SU-DHL-6 (cell line): ENCODE results near the gene MTCL1.

Experiments used
- H2AFZ ChIP-seq: fragments of 200-600 bp; sonication (generic); 2 replicates; pipeline ENCODE4 v1.6.1; 2014; ENCODE audit warnings: low read depth, mild to moderate bottlenecking, moderate library complexity, mixed read lengths, antibody characterized with exemption, low read length; ENCODE audit not compliant: severe bottlenecking
- H3F3A ChIP-seq: fragments of 200-600 bp; shearing (Covaris generic); 2 replicates; pipeline ENCODE4 v1.6.0; 2016; ENCODE audit warnings: antibody characterized with exemption, mild to moderate bottlenecking; ENCODE audit not compliant: insufficient read depth
- H3K27ac ChIP-seq: fragments of 200-600 bp; sonication (generic); 2 replicates; pipeline ENCODE4 v1.5.1; 2016; ENCODE audit warnings: low read depth, mild to moderate bottlenecking, low read length, moderate library complexity, mixed read lengths
- H3K27me3 ChIP-seq: fragments of 200-600 bp; sonication (generic), shearing (Covaris generic); 2 replicates; pipeline ENCODE4 v1.6.0; 2014; ENCODE audit warnings: mild to moderate bottlenecking, low read length
- H3K36me3 ChIP-seq: fragments of 200-600 bp; sonication (generic); 2 replicates; pipeline ENCODE4 v1.6.1; 2014; ENCODE audit warnings: mild to moderate bottlenecking, low read length, mixed read lengths
- H3K4me2 ChIP-seq: fragments of 300-600, 200-600 bp; shearing (Covaris generic), sonication (generic); 2 replicates; pipeline ENCODE4 v1.6.0; 2014; ENCODE audit warnings: low read length, low read depth, mild to moderate bottlenecking; ENCODE audit not compliant: poor library complexity, severe bottlenecking
- H3K4me3 ChIP-seq: fragments of 200-600 bp; sonication (generic); 2 replicates; pipeline ENCODE4 v1.5.1; 2014; ENCODE audit warnings: antibody characterized with exemption, low read length, mild to moderate bottlenecking, mixed read lengths; ENCODE audit not compliant: insufficient read depth, poor library complexity, severe bottlenecking
- H3K79me2 ChIP-seq: fragments of 200-600 bp; sonication (generic); 2 replicates; pipeline ENCODE4 v1.6.1; 2014; ENCODE audit warnings: mild to moderate bottlenecking, low read length, moderate library complexity; ENCODE audit not compliant: insufficient read depth
- H3K9ac ChIP-seq: fragments of 200-600 bp; sonication (generic); 2 replicates; pipeline ENCODE4 v1.7.0; 2014; ENCODE audit warnings: mild to moderate bottlenecking, low read length
- H3K9me2 ChIP-seq: fragments of 200-600 bp; sonication (generic); replicated peaks from 2 replicates; pipeline ENCODE4 v1.6.1; 2014; ENCODE audit warnings: low read length; ENCODE audit not compliant: insufficient read depth
- H3K9me3 ChIP-seq: fragments of 200-600 bp; sonication (generic); 2 replicates; pipeline ENCODE4 v1.6.1; 2014; ENCODE audit warnings: low read length, mixed read lengths; ENCODE audit not compliant: insufficient read depth
- H4K20me1 ChIP-seq: fragments of 200-600 bp; sonication (generic); 2 replicates; pipeline ENCODE4 v1.6.1; 2014; ENCODE audit warnings: low read depth, mild to moderate bottlenecking, antibody characterized with exemption, low read length, moderate library complexity, mixed read lengths
- EZH2phosphoT487 ChIP-seq: fragments of 200-600 bp; sonication (generic), shearing (Covaris generic); conservative IDR thresholded peaks from 2 replicates; pipeline ENCODE4 v1.6.1; 2018; ENCODE audit warnings: mild to moderate bottlenecking, antibody characterized with exemption, low read length, moderate library complexity, mixed read lengths
- TF ChIP-seq, protein P1 (sequence below): fragments of 200-600 bp; sonication (generic); IDR thresholded peaks from one replicate; pipeline ENCODE4 v1.5.1; 2017; ENCODE audit warnings: antibody characterized with exemption, mild to moderate bottlenecking, low read length, moderate library complexity; ENCODE audit not compliant: insufficient read depth, poor library complexity, severe bottlenecking

The MTCL1 gene

DNA sequence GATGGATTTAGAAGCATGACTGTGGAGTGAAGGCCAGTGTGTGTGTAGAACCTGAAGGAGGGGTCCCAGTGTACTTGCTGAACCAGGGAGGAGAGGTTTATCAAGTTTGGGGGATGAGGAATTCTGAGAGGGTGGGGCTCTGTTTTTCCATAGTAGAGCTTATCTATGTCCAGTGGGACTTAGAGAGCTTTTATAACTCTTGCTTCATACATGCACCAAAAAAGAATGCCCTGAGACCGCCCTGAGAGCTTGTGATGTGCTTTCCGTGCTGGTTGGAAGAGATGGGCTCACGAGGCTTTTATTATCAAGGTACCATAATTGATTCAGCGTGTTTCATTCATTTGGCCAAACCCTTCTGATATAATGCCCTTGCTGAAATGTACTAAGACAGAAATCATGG is 100.2 kb downstream of the MTCL1 start:
- no peak overlapping the region for H3K9ac ChIP-seq
- H3K27me3 ChIP-seq = no peaks in the 10 kb centered on the region
- H3K9me3 ChIP-seq = no peaks in the 10 kb centered on the region
- H3K36me3 ChIP-seq = no peaks in the 10 kb centered on the region
- H3K9me2 ChIP-seq = no peaks in the 10 kb centered on the region
- TF ChIP-seq EZH2phosphoT487 = no peak
- TF ChIP-seq, protein P1, sequence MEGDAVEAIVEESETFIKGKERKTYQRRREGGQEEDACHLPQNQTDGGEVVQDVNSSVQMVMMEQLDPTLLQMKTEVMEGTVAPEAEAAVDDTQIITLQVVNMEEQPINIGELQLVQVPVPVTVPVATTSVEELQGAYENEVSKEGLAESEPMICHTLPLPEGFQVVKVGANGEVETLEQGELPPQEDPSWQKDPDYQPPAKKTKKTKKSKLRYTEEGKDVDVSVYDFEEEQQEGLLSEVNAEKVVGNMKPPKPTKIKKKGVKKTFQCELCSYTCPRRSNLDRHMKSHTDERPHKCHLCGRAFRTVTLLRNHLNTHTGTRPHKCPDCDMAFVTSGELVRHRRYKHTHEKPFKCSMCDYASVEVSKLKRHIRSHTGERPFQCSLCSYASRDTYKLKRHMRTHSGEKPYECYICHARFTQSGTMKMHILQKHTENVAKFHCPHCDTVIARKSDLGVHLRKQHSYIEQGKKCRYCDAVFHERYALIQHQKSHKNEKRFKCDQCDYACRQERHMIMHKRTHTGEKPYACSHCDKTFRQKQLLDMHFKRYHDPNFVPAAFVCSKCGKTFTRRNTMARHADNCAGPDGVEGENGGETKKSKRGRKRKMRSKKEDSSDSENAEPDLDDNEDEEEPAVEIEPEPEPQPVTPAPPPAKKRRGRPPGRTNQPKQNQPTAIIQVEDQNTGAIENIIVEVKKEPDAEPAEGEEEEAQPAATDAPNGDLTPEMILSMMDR = no peak
- H3K79me2 ChIP-seq = no peaks in the 10 kb centered on the region
- H3F3A ChIP-seq = no peaks in the 10 kb centered on the region
- no peak overlapping the region for H3K4me2 ChIP-seq
- H2AFZ ChIP-seq = no peak overlapping the region
- H3K4me3 ChIP-seq = no peak overlapping the region
- H3K27ac ChIP-seq = no peak overlapping the region
- H4K20me1 ChIP-seq = no peaks in the 10 kb centered on the region

DNA sequence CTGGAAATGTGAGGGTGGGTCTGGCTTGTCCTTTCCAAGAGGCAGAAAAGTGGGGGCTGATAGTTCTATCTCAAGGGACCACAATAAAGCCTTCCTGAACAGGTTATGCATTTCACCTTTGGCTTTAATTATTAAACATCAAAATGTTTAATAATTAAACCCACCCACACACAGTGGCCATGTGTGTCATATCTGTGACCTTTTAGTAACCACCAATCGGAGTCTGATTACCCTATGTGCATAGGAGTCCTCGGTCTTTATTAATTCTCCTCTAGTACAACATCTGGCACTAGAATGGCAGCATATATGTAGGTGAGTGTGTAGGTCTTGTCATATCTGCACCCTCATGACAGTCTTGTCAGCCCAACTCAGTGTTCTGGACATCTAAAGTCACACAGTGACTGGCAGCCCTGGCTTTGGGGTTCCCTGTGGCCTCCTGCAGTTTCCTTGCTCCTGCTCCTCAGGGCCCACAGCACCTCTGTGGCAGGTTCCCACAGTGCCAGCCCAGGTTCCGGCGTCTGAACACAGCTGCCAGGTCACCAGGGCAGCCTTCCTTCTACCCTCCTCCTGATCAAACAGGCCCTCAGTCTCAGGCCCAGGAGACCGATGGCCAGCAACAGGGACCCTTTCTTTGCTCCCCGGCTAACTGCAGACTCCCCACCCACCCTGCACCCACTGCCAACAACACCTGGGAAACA is 100.9 kb downstream of the MTCL1 start:
- Histone ChIP-seq H2AFZ (no peak overlapping the region), H3K27me3 (no peaks in the 10 kb centered on the region), H3K4me3 (no peak overlapping the region), H3K9me2 (no peaks in the 10 kb centered on the region), H3K4me2 (no peak overlapping the region), H3F3A (no peaks in the 10 kb centered on the region), H3K79me2 (no peaks in the 10 kb centered on the region), H3K9ac (no peak overlapping the region), H4K20me1 (no peaks in the 10 kb centered on the region), H3K27ac (no peak overlapping the region), H3K9me3 (no peaks in the 10 kb centered on the region), H3K36me3 (no peaks in the 10 kb centered on the region)
- TF ChIP-seq, protein P1 = no peak
- no peak for TF ChIP-seq EZH2phosphoT487

DNA sequence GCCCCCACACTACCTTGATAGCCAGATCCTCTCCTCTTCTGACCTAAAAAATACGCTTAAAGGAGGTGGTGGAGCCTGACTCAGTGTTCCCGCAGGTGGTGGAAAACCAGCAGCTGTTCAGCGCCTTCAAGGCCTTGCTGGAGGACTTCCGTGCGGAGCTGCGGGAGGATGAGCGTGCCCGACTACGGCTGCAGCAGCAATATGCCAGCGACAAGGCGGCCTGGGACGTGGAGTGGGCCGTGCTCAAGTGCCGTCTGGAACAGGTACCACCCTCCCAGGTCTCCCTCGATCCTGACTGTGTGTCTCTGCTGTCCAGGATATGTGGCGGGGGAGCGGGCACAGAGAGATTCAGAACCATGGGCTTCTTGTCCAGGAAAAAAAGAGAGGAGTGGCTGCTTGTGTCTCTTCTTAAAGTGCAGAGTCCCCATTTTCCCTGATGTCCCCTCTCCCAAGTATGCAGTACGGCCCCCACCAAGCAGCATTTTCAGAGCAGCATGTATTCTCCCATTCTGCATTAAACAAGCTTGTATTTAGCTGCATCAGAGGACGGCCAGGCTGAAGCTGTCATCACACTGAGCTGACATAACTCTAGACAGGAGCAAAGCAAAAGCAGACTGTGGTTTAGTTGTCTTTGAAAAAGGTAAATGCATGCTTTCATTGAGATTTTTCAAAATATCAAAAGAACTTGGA is 101.6 kb downstream of the MTCL1 start:
- no peaks in the 10 kb centered on the region for H3K79me2 ChIP-seq
- no peaks in the 10 kb centered on the region for H3K27me3 ChIP-seq
- no peaks in the 10 kb centered on the region for H4K20me1 ChIP-seq
- TF ChIP-seq, protein P1 = no peak
- TF ChIP-seq EZH2phosphoT487 = no peak
- H3K9ac ChIP-seq = no peak overlapping the region
- H2AFZ ChIP-seq = no peak overlapping the region
- no peak overlapping the region for H3K4me2 ChIP-seq
- no peaks in the 10 kb centered on the region for H3F3A ChIP-seq
- H3K9me3 ChIP-seq = no peaks in the 10 kb centered on the region
- no peak overlapping the region for H3K4me3 ChIP-seq
- H3K9me2 ChIP-seq = no peaks in the 10 kb centered on the region
- H3K27ac ChIP-seq = no peak overlapping the region
- no peaks in the 10 kb centered on the region for H3K36me3 ChIP-seq
